Lung (tissue), 12 donors: Measurements from ENCODE around the gene PITRM1. TPM values are rescaled to one million over a fixed set of nuclear protein-coding genes. Genes with fewer than 3 reads are reported as not detected.

Experiments
- ATAC-seq: fragments of 200-7000 bp; cut with Tn5 transposase; one replicate; pipeline ENCODE4 v1.9.1; 2020; ENCODE audit warnings: moderate number of reproducible peaks; ENCODE audit not compliant: insufficient read depth, low FRiP score
- DNase-seq, 3 donors: peaks; one replicate each; pipeline ENCODE4 v3.0.0-alpha.2; 2013 to 2017
- H3K27ac ChIP-seq, 2 donors: one replicate each; pipeline ENCODE4 v1.5.1; 2013; ENCODE audit warnings: mild to moderate bottlenecking in 2 of 2, moderate library complexity in 2 of 2, control low read depth in 1 of 2, inconsistent platforms in 1 of 2, low read depth in 1 of 2, low read length in 1 of 2
- H3K27me3 ChIP-seq, 3 donors: one replicate each; pipeline ENCODE4 v1.5.1; 2013; ENCODE audit warnings: low read length in 2 of 3; ENCODE audit not compliant: control insufficient read depth in 3 of 3, insufficient read depth in 3 of 3
- H3K36me3 ChIP-seq, 4 donors: one replicate each; pipeline ENCODE4 v1.5.1; 2013; ENCODE audit warnings: low read length in 4 of 4, mild to moderate bottlenecking in 1 of 4, moderate library complexity in 1 of 4; ENCODE audit not compliant: control insufficient read depth in 4 of 4, insufficient read depth in 4 of 4
- H3K4me1 ChIP-seq, 5 donors: one replicate each; pipeline ENCODE4 v1.5.1; 2013; ENCODE audit warnings: low read length in 5 of 5, mild to moderate bottlenecking in 2 of 5, moderate library complexity in 1 of 5; ENCODE audit not compliant: control insufficient read depth in 5 of 5, insufficient read depth in 5 of 5
- H3K4me3 ChIP-seq: one replicate; pipeline ENCODE4 v1.5.1; 2013; ENCODE audit warnings: mild to moderate bottlenecking, control low read depth, moderate library complexity
- H3K9ac ChIP-seq, 2 donors: one replicate each; pipeline ENCODE4 v1.5.1; 2013; ENCODE audit warnings: low read length in 2 of 2, control low read depth in 1 of 2; ENCODE audit not compliant: insufficient read depth in 1 of 2
- H3K9me3 ChIP-seq, 4 donors: one replicate each; pipeline ENCODE4 v1.5.1; 2013; ENCODE audit warnings: low read length in 3 of 4, mild to moderate bottlenecking in 1 of 4, moderate library complexity in 1 of 4; ENCODE audit not compliant: control insufficient read depth in 4 of 4, insufficient read depth in 3 of 4
- CTCF ChIP-seq: IDR thresholded peaks from 2 replicates; pipeline ENCODE4 v1.5.1; 2012; ENCODE audit warnings: mild to moderate bottlenecking; ENCODE audit errors: control extremely low read depth, extremely low read depth
- WGBS, 2 donors: extraction: QIAGEN DNeasy Blood & Tissue Kit; methylation state at CpG; one replicate each; pipeline ENCODE4 v1.1.7; 2013; 5-methylcytosine and 5-hydroxymethylcytosine counted together
- polyA plus RNA-seq, 2 donors: library from polyadenylated mRNA; stranded (reverse); fragments of 200-250 nt; gene quantifications; one replicate each; pipeline ENCODE4 v1.2.1, GENCODE V29; 2013
- total RNA-seq, 2 donors: library from RNA; depleted of rRNA in 1 of 2; stranded (reverse); fragments of >200 nt in 1 of 2; gene quantifications; one replicate each; pipeline ENCODE4 v1.2.1, GENCODE V29; 2014 to 2021
- donor health status: control.
- donor health status: control.
- donor health status: Bipolar disorder and iron deficiency.
- donor health status: healthy.
- donor health status: DM: yes; HTN: yes; CAD: no.

Gene PITRM1
- total and polyA plus RNA-seq, 4 donors: 46.5 to 88.5 (median 60.7) TPM

GRCh38 chr10:3091921-3092320 lies 80.7 kb downstream of the PITRM1 start:
- Histone ChIP-seq H3K27me3 (no peaks in the 10 kb centered on the region), H3K4me1 (peaks cover 0 to 24% (median 19%) of the 10 kb centered on the region in 5 donors), H3K27ac (no peak overlapping the region), H3K4me3 (no peak overlapping the region), H3K36me3 (no peaks in the 10 kb centered on the region), H3K9me3 (no peaks in the 10 kb centered on the region), H3K9ac (no peak overlapping the region)
- DNase-seq: no peak
- TF ChIP-seq CTCF: no peak
- WGBS, 2 donors: 87 to 88% methylated on average over 5 of the region's 5 CpGs
- ATAC-seq: no peak

- Histone ChIP-seq H3K27me3 (no peaks in the 10 kb centered on the region), H3K9ac (no peak overlapping the region), H3K27ac (peak overlapping the region; percentile 18 to 89), H3K4me3 (no peak overlapping the region), H3K4me1 (peaks cover 0 to 19% (median 17%) of the 10 kb centered on the region in 5 donors), H3K36me3 (no peaks in the 10 kb centered on the region), H3K9me3 (no peaks in the 10 kb centered on the region)
- DNase-seq: peak; percentile 65 to 81 (median 66)
- TF ChIP-seq CTCF: no peak
- WGBS, 2 donors: 48% methylated on average over 17 of the region's 17 CpGs
- peak; percentile 64 for ATAC-seq
Measured at GRCh38 chr10:3090914-3091787, 81.4 kb downstream of the PITRM1 start.

DNA sequence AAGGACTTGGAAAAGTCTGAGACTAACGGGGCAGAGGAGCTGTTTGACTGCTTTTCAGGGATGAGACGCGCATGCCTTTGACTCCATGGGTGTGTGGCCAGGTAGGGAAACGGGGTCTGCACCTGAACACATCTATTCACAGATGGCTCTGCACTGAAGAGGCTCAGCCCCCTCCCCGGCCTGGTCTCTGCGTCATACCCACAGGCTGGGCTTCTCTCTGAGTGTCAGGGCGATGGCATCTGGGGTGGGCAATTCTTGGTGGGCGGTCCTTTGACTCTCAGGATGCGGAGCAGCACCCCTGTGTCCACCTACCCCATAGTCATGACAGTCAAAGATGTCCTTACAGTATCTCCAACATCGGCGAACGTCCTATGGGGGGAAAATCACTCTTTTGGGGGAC lies 82.2 kb downstream of the PITRM1 start:
- H3K4me3 ChIP-seq: no peak overlapping the region
- 87 to 96% methylated on average over 12 of the region's 12 CpGs for WGBS, 2 donors
- no peaks in the 10 kb centered on the region for H3K9me3 ChIP-seq
- H3K27ac ChIP-seq: peak overlapping the region in 1 of 2 donors; percentile 52
- no peaks in the 10 kb centered on the region for H3K27me3 ChIP-seq
- H3K36me3 ChIP-seq: no peaks in the 10 kb centered on the region
- H3K9ac ChIP-seq: no peak overlapping the region
- H3K4me1 ChIP-seq: peaks cover 0 to 17% (median 11%) of the 10 kb centered on the region in 5 donors
- DNase-seq (no peak), ATAC-seq (no peak)
- no peak for TF ChIP-seq CTCF

Other genes starting within 250 kb of the PITRM1 start
- 10 to 100 TPM; 18.1 to 49.8 TPM for gene PFKP, start 105.2 kb downstream of the PITRM1 start, total RNA-seq
- 10 to 100 TPM; 15.1 to 45.6 TPM for gene PFKP, start 105.2 kb downstream of the PITRM1 start, polyA plus RNA-seq